Measurements from ENCODE around the gene UGT1A10. TPM values are rescaled to one million over a fixed set of nuclear protein-coding genes. Genes with fewer than 3 reads are reported as not detected.

The UGT1A10 gene
- total RNA-seq, 1 donor from 2014 or later, result not detected

DNA sequence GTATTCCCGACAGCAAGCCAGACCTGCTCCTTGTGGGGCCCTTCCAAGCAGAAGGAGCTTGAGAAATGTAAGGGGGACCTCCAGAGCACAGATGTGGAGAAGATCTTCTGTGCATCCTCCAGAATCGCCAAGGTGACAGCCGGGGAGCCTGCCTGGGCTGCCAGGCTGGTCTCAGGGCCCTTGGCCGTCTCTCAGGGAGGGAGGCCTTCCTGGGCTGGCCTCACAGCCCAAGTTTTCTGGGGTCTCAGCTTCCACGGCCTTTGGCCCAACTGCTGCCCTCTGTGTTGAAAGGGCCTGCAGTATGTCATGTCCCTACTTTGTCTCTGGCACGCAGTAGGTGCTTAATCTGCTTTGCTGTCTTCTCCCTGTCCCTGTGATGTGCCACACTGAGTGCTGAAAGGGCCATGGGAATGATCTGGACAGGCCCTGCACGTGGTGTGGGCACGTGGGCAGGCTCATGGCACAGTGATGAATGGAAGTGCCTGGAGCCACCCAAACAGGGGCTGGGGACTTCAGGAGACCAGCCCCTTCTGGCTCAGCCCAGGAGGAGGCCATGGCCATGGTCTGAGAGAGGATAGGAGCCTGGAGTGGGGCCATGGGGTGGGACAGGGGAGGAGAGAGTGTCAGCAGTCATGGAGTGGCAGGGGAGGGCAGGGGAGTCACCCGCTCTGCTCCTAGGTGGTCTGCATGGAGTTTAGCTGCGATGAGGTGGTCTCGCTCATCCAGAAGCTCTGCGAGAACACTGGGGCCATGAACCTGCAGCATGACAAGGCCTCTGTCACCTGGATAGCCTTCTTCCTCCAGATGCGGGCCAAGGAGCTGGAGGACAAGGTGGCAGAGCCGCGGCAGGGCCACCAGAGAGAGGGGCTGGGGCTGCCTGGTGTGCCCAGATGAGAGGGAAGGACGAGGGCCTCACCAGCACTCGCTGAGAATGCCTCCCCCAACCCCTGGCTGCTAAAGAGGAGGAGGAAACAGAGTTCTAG is 182.7 kb downstream of the UGT1A10 start:
- peaks cover 4% of the 10 kb centered on the region for H3K27me3 Mint-ChIP-seq (ENCODE audit: unreplicated experiment)
- no peak for DNase-seq (ENCODE audit: low spot score)
- TF ChIP-seq, protein P1, sequence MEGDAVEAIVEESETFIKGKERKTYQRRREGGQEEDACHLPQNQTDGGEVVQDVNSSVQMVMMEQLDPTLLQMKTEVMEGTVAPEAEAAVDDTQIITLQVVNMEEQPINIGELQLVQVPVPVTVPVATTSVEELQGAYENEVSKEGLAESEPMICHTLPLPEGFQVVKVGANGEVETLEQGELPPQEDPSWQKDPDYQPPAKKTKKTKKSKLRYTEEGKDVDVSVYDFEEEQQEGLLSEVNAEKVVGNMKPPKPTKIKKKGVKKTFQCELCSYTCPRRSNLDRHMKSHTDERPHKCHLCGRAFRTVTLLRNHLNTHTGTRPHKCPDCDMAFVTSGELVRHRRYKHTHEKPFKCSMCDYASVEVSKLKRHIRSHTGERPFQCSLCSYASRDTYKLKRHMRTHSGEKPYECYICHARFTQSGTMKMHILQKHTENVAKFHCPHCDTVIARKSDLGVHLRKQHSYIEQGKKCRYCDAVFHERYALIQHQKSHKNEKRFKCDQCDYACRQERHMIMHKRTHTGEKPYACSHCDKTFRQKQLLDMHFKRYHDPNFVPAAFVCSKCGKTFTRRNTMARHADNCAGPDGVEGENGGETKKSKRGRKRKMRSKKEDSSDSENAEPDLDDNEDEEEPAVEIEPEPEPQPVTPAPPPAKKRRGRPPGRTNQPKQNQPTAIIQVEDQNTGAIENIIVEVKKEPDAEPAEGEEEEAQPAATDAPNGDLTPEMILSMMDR (IDR thresholded peaks at IDR 0.05; ENCODE audit: unreplicated experiment), result no peak
- peaks cover 3% of the 10 kb centered on the region for H3K4me1 Mint-ChIP-seq (ENCODE audit: unreplicated experiment)
- H3K4me3 Mint-ChIP-seq (ENCODE audit: unreplicated experiment), result no peak overlapping the region
- no peaks in the 10 kb centered on the region for H3K36me3 Mint-ChIP-seq (ENCODE audit: low read depth, unreplicated experiment)
- no peaks in the 10 kb centered on the region for H3K9me3 Mint-ChIP-seq (ENCODE audit: unreplicated experiment)
- H3K27ac Mint-ChIP-seq (ENCODE audit: unreplicated experiment), result no peak overlapping the region

DNA sequence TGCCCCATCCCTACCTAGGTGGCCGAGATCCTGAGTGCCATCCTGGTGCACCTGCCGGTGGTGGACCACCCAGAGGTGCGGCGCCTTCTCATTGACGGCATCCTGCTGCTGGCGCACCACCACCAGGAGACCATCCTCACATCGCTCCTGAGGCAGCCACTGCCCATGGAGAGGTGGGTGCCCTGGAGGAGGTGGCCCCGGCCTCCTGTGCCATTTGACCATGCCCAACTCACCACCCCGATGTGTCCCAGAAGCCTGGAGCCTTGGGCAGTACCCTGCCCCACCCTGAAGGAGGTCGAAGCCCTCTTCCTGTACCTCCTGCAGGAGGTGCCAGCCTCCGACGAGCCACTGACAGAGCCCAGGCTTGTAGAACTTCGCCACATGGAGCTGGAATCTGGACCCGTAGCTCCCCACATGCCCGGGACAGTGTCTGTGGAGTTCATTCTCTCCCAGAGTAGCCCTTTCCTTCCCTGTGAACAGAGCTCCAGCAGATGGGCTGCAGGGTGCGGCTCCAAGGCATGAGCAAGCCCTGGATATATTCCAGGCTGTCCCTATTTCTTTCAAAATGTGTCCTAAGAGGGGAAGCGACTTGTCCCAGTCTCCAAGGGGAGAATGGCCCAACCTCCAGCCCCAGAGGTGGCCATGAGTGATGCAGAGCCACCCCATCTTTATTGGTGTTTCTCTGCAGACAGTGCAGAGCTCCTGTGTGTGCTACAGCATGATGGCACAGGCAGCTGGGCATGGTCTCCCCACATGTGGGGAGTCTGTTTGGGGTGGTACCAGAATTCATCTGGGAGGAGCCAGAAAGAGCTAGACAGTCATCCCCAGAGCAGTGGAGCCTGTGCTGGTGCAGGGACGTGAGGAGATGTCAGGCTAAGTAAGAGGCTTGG is 183.9 kb downstream of the UGT1A10 start:
- Mint-ChIP-seq H3K27ac (ENCODE audit: unreplicated experiment) (no peak overlapping the region), H3K4me1 (ENCODE audit: unreplicated experiment) (peaks cover 3% of the 10 kb centered on the region), H3K36me3 (ENCODE audit: low read depth, unreplicated experiment) (no peaks in the 10 kb centered on the region), H3K9me3 (ENCODE audit: unreplicated experiment) (no peaks in the 10 kb centered on the region), H3K4me3 (ENCODE audit: unreplicated experiment) (no peak overlapping the region), H3K27me3 (ENCODE audit: unreplicated experiment) (peaks cover 4% of the 10 kb centered on the region)
- DNase-seq (ENCODE audit: low spot score), result no peak
- TF ChIP-seq, protein P1 (IDR thresholded peaks at IDR 0.05; ENCODE audit: unreplicated experiment), result no peak

DNA sequence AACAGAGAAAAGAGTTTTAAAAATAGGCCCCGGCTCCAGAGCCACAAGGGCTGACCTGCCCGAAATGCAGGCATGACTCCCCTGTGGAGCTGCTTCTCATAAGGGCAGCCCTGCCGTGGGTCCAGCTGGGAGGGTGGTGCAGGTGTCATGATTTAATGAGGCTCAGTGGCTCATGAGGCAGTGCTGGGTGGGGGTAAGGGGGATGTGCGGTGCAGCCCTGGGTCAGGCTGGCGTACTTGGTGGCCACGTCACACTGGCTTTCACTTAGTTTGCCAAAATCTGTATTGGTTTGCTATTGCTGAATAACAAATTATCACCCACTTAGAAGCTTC is 184.5 kb downstream of the UGT1A10 start:
- no peaks in the 10 kb centered on the region for H3K36me3 Mint-ChIP-seq (ENCODE audit: low read depth, unreplicated experiment)
- peaks cover 4% of the 10 kb centered on the region for H3K27me3 Mint-ChIP-seq (ENCODE audit: unreplicated experiment)
- H3K27ac Mint-ChIP-seq (ENCODE audit: unreplicated experiment), result no peak overlapping the region
- H3K9me3 Mint-ChIP-seq (ENCODE audit: unreplicated experiment), result no peaks in the 10 kb centered on the region
- DNase-seq (ENCODE audit: low spot score), result no peak
- TF ChIP-seq, protein P1 (IDR thresholded peaks at IDR 0.05; ENCODE audit: unreplicated experiment), result no peak
- H3K4me3 Mint-ChIP-seq (ENCODE audit: unreplicated experiment), result no peak overlapping the region
- peaks cover 3% of the 10 kb centered on the region for H3K4me1 Mint-ChIP-seq (ENCODE audit: unreplicated experiment)

DNA sequence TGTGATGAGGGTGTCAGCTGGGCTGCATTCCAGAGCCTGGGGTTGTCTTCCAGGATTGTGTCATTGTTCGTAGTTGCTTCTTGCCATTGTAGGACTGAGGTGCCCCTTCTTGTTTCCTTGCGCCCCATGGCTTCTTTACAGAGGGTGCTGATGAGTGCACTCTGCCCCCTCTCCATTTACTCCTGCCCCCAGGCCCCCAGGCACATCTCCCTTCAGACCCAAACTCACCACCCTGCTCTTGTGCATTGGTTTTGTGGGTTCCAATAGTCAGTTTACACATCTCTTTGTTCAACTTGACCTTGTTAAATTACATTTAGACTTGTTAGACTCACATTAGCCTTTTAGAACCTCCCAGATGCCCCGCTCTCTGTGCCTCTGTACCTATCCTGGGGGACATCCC is 184.9 kb downstream of the UGT1A10 start:
- H3K36me3 Mint-ChIP-seq (ENCODE audit: low read depth, unreplicated experiment), result no peaks in the 10 kb centered on the region
- TF ChIP-seq, protein P1 (IDR thresholded peaks at IDR 0.05; ENCODE audit: unreplicated experiment), result no peak
- no peaks in the 10 kb centered on the region for H3K9me3 Mint-ChIP-seq (ENCODE audit: unreplicated experiment)
- no peak overlapping the region for H3K27ac Mint-ChIP-seq (ENCODE audit: unreplicated experiment)
- H3K4me3 Mint-ChIP-seq (ENCODE audit: unreplicated experiment), result no peak overlapping the region
- no peak for DNase-seq (ENCODE audit: low spot score)
- H3K4me1 Mint-ChIP-seq (ENCODE audit: unreplicated experiment), result peaks cover 3% of the 10 kb centered on the region
- peaks cover 4% of the 10 kb centered on the region for H3K27me3 Mint-ChIP-seq (ENCODE audit: unreplicated experiment)
